T-cell (primary cell): ENCODE data around the gene TBL2. TPM values are rescaled to one million over a fixed set of nuclear protein-coding genes. Genes with fewer than 3 reads are reported as not detected.

Experiments used
- ATAC-seq, 4 experiments: fragments of 200-7000 bp in 3 of 4; fragments of 150-1000 bp in 1 of 4; cut with Tn5 transposase; replicated peaks in 1 of 4; 1 replicate in 3 of 4; 2 replicates in 1 of 4; pipeline ENCODE4 v1.10.0; 2021; ENCODE audit warnings: moderate library complexity in 3 of 4, mild to moderate bottlenecking in 2 of 4, moderate number of reproducible peaks in 1 of 4
- CTCF ChIA-PET, 2 donors: fragments of 300-600 bp; sonication (Branson Sonifier 250); formaldehyde crosslinking; loops; one replicate each; lab custom pipeline; 2022; ENCODE audit warnings: antibody characterized with exemption in 2 of 2; lab: Charles Lee
- POLR2A ChIA-PET, 2 donors: fragments of 300-600 bp; sonication (Branson Sonifier 250); formaldehyde crosslinking; loops; one replicate each; lab custom pipeline; 2022; ENCODE audit warnings: antibody characterized with exemption in 2 of 2; lab: Charles Lee
- DNase-seq, 35 experiments: peaks; one replicate each; pipeline versions ENCODE4 v3.0.0 to v3.0.0-alpha.2; 2013 to 2023
- H3K27ac ChIP-seq: one replicate; pipeline ENCODE4 v1.5.1; 2013; ENCODE audit warnings: low read length
- H3K27me3 ChIP-seq, 2 experiments: replicated peaks in 1 of 2; 1 replicate in 1 of 2; 2 replicates in 1 of 2; pipeline versions ENCODE4 v1.6.1 to v1.7.0; 2013; ENCODE audit warnings: low read length in 1 of 2, mixed read lengths in 1 of 2; ENCODE audit not compliant: control insufficient read depth in 2 of 2, insufficient read depth in 2 of 2; ENCODE audit errors: extremely low read depth in 1 of 2
- H3K36me3 ChIP-seq, 2 donors: 1 replicate in 1 of 2; 2 replicates in 1 of 2; pipeline versions ENCODE4 v1.6.1 to v1.7.0; 2013; ENCODE audit warnings: low read length in 1 of 2; ENCODE audit not compliant: control insufficient read depth in 2 of 2, insufficient read depth in 1 of 2; ENCODE audit errors: extremely low read depth in 1 of 2
- H3K4me1 ChIP-seq, 2 experiments: 1 replicate in 1 of 2; 2 replicates in 1 of 2; pipeline versions ENCODE4 v1.6.1 to v1.7.0; 2013; ENCODE audit warnings: low read length in 2 of 2, mixed read lengths in 1 of 2; ENCODE audit not compliant: insufficient read depth in 2 of 2, control insufficient read depth in 1 of 2; ENCODE audit errors: extremely low read depth in 1 of 2
- H3K4me3 ChIP-seq, 2 donors: 1 replicate in 1 of 2; 2 replicates in 1 of 2; pipeline versions ENCODE4 v1.5.1 to v1.7.0; 2013; ENCODE audit warnings: mild to moderate bottlenecking in 2 of 2, low read length in 1 of 2, moderate library complexity in 1 of 2; ENCODE audit not compliant: control insufficient read depth in 1 of 2; ENCODE audit errors: extremely low read depth in 1 of 2
- H3K9me3 ChIP-seq: 2 replicates; pipeline ENCODE4 v1.7.0; 2013
- H3K27ac Mint-ChIP-seq, 2 donors: one replicate each; pipeline ENCODE4 v1.8.0; 2020 to 2021; ENCODE audit warnings: mild to moderate bottlenecking in 2 of 2, mixed read lengths in 2 of 2
- H3K27me3 Mint-ChIP-seq, 2 donors: one replicate each; pipeline ENCODE4 v1.8.0; 2021 to 2022; ENCODE audit warnings: mixed read lengths in 2 of 2
- H3K36me3 Mint-ChIP-seq: one replicate; pipeline ENCODE4 v1.8.0; 2021; ENCODE audit warnings: mixed read lengths
- H3K4me1 Mint-ChIP-seq, 3 donors: one replicate each; pipeline ENCODE4 v1.8.0; 2020 to 2022; ENCODE audit warnings: mixed read lengths in 3 of 3, mild to moderate bottlenecking in 1 of 3
- H3K4me3 Mint-ChIP-seq, 3 donors: one replicate each; pipeline ENCODE4 v1.8.0; 2020 to 2022; ENCODE audit warnings: mild to moderate bottlenecking in 3 of 3, mixed read lengths in 3 of 3, moderate library complexity in 3 of 3
- H3K9me3 Mint-ChIP-seq, 3 donors: one replicate each; pipeline ENCODE4 v1.8.0; 2020 to 2022; ENCODE audit warnings: mixed read lengths in 3 of 3
- WGBS: methylation state at CpG from one replicate; pipeline ENCODE4 v1.1.5; 2013; ENCODE audit warnings: missing lambda C conversion rate; ENCODE audit not compliant: insufficient coverage; 5-methylcytosine and 5-hydroxymethylcytosine counted together
- total RNA-seq, 35 experiments: library from RNA in 6 of 35; stranded (reverse) in 6 of 35; fragments of 120-200 nt in 1 of 35; gene quantifications; one replicate each; pipeline versions ENCODE4 v1.2.1 to v1.2.4 and lab custom pipeline; 2013 to 2026

The TBL2 gene
- total RNA-seq, 5 donors from 2014 or later (not counting 1 experiment from before 2014, with no cell fraction given): 14.8 to 38.5 (median 31.6) TPM

DNA sequence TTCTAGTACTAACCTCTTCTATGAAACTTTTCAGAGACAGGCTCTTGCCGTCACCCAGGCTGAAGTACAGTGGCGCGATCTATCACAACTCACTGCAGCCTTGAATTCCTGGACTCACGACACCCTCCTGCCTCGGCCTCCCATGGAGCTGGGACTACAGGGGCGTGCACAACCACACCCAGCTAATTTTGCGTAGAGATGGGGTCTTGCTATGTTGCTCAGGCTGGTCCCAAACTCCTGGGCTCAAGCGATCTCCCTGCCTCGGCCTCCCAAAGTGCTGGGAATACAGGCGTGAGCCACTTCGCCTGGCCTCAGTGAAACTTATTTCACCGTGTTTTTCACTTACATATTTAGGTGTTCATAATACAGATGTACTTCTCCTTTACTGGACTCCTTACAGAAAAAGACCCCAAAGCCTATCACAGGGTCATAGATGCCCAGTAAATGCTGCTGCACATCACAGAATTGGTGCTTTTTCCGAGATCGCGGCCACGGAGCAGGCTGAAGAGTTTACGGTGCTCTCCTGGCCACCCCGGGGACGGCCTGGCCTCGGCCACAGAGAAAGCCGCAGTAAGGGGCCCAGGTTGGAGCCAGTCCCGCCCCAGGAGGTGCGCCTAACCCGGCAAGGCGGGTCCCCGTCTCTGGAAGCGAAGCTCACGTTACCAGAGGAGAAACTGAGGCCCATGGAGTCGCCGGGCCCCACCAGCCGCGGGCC lies 595 bp downstream of the TBL2 start:
- H3K36me3 Mint-ChIP-seq: peaks cover 21% of the 10 kb centered on the region
- no peak for DNase-seq
- H3K9me3 Mint-ChIP-seq: no peaks in the 10 kb centered on the region
- H3K36me3 ChIP-seq: peaks cover 7 to 25% of the 10 kb centered on the region in 2 donors
- H3K27ac Mint-ChIP-seq: peak overlapping the region; percentile 58 to 81
- H3K27me3 ChIP-seq: no peaks in the 10 kb centered on the region
- H3K4me1 ChIP-seq: peaks cover 10 to 28% of the 10 kb centered on the region in 2 experiments
- peak overlapping the region; percentile 94 to 99 (median 95) for H3K4me3 Mint-ChIP-seq
- no peaks in the 10 kb centered on the region for H3K9me3 ChIP-seq
- H3K4me1 Mint-ChIP-seq: peaks cover 17 to 31% (median 27%) of the 10 kb centered on the region in 3 donors
- H3K27ac ChIP-seq: peak overlapping the region; percentile 76
- ATAC-seq: peak in 2 of 4 experiments; percentile 1 to 3
- no peaks in the 10 kb centered on the region for H3K27me3 Mint-ChIP-seq
- ChIA-PET CTCF (interaction anchor here (0.6 to 1.7 kb wide), 7 partner anchors 12 to 264 kb away, joined by 4 to 6 read pairs (median 5); partner anchors contain the start of gene METTL27 (in 1 of the 2)), POLR2A (interaction anchor here (0.5 to 1.3 kb wide), 13 partner anchors 10 to 249 kb away, joined by 3 to 17 read pairs (median 5); partner anchors contain the start of genes BAZ1B (in 1 of the 2) and BCL7B (in 1 of the 2))
- H3K4me3 ChIP-seq: peak overlapping the region; percentile 85 to 90
- WGBS: 15% methylated on average over 28 of the region's 32 CpGs

- Histone ChIP-seq H3K9me3 (no peaks in the 10 kb centered on the region), H3K27me3 (no peaks in the 10 kb centered on the region), H3K4me1 (peaks cover 7 to 20% of the 10 kb centered on the region in 2 experiments), H3K27ac (no peak overlapping the region), H3K4me3 (no peak overlapping the region), H3K36me3 (peaks cover 20 to 59% of the 10 kb centered on the region in 2 donors)
- Mint-ChIP-seq H3K9me3 (no peaks in the 10 kb centered on the region), H3K27ac (no peak overlapping the region), H3K27me3 (no peaks in the 10 kb centered on the region), H3K36me3 (peaks cover 38% of the 10 kb centered on the region), H3K4me3 (no peak overlapping the region), H3K4me1 (peaks cover 12 to 26% (median 22%) of the 10 kb centered on the region in 3 donors)
- no peak for DNase-seq
- ChIA-PET POLR2A (no interaction called here), CTCF (no interaction called here)
- no peak for ATAC-seq
- WGBS: 95% methylated on average over 11 of the region's 11 CpGs
Observed at GRCh38 chr7:73573791-73574190, 4.6 kb downstream of the TBL2 start.

DNA sequence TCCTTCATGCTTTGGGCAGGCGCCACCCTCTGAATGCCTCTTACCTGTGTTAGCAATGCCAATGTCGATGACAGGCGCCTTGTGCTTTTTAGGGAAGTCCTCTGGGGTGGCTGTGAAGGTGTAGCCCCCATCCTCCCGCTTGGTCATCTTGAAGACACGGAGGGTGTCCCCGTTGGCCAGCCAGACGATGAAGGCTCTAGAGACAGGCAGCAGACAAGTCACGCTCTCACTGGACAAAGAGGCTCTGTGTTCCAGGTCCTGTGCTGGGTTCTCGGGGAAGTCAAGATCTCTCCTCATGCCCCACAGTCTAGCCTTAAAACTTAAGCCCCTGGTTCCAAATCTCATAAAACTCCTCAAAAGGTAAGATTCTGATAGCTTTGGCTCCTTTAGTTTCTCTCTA lies 5.1 kb downstream of the TBL2 start:
- H3K36me3 ChIP-seq: peaks cover 20 to 59% of the 10 kb centered on the region in 2 donors
- H3K36me3 Mint-ChIP-seq: peaks cover 38% of the 10 kb centered on the region
- CTCF ChIA-PET: no interaction called here
- ATAC-seq (no peak), DNase-seq (no peak)
- peaks cover 7 to 20% of the 10 kb centered on the region in 2 experiments for H3K4me1 ChIP-seq
- H3K27me3 ChIP-seq: no peaks in the 10 kb centered on the region
- H3K9me3 Mint-ChIP-seq: no peaks in the 10 kb centered on the region
- POLR2A ChIA-PET: no interaction called here
- no peak overlapping the region for H3K27ac ChIP-seq
- H3K27ac Mint-ChIP-seq: no peak overlapping the region
- WGBS: 96% methylated on average over 9 of the region's 9 CpGs
- H3K9me3 ChIP-seq: no peaks in the 10 kb centered on the region
- no peak overlapping the region for H3K4me3 Mint-ChIP-seq
- peaks cover 8 to 23% (median 21%) of the 10 kb centered on the region in 3 donors for H3K4me1 Mint-ChIP-seq
- H3K4me3 ChIP-seq: no peak overlapping the region
- no peaks in the 10 kb centered on the region for H3K27me3 Mint-ChIP-seq

- WGBS: 100% methylated on average over 1 of the region's 6 CpGs
- Histone ChIP-seq H3K36me3 (peaks cover 20 to 59% of the 10 kb centered on the region in 2 donors), H3K9me3 (no peaks in the 10 kb centered on the region), H3K27ac (no peak overlapping the region), H3K4me1 (peaks cover 5 to 16% of the 10 kb centered on the region in 2 experiments), H3K4me3 (no peak overlapping the region), H3K27me3 (no peaks in the 10 kb centered on the region)
- ATAC-seq (no peak), DNase-seq (no peak)
- H3K4me3 Mint-ChIP-seq: no peak overlapping the region
- no peaks in the 10 kb centered on the region for H3K27me3 Mint-ChIP-seq
- ChIA-PET POLR2A (interaction anchor here in 1 of 2 donors (0.6 kb wide), 1 partner anchor 216 kb away, joined by 18 read pairs; no protein-coding TSS in a partner anchor), CTCF (no interaction called here)
- H3K27ac Mint-ChIP-seq: no peak overlapping the region
- peaks cover 38% of the 10 kb centered on the region for H3K36me3 Mint-ChIP-seq
- H3K4me1 Mint-ChIP-seq: peaks cover 13 to 25% (median 24%) of the 10 kb centered on the region in 3 donors
- no peaks in the 10 kb centered on the region for H3K9me3 Mint-ChIP-seq
Observed at GRCh38 chr7:73572767-73573186, 5.6 kb downstream of the TBL2 start.

DNA sequence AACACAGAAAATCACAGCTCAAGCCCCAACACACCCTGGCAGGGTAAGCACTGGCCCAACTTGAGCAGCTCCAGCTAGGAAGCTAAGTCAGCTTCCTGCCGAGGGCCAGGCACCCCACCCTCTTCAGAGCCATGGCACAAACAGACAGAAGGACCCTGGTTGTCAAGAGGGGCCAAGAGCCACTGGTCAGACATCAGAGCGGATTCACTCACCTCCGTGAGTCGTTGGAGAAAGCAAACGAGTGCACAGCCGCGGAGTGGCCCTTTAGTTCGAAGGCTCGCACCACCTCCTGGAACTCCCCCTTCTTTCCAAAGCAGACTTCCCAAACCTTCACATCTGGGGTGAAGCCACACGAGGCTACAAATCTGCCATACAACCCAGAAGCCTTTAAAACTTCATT lies 7.4 kb downstream of the TBL2 start:
- Mint-ChIP-seq H3K27me3 (no peaks in the 10 kb centered on the region), H3K4me3 (no peak overlapping the region), H3K27ac (no peak overlapping the region), H3K9me3 (no peaks in the 10 kb centered on the region), H3K4me1 (peaks cover 17 to 27% (median 23%) of the 10 kb centered on the region in 3 donors), H3K36me3 (peaks cover 35% of the 10 kb centered on the region)
- Histone ChIP-seq H3K27me3 (no peaks in the 10 kb centered on the region), H3K9me3 (no peaks in the 10 kb centered on the region), H3K36me3 (peaks cover 20 to 59% of the 10 kb centered on the region in 2 donors), H3K4me3 (no peak overlapping the region), H3K4me1 (peaks cover 0 to 5% of the 10 kb centered on the region in 2 experiments), H3K27ac (no peak overlapping the region)
- 99% methylated on average over 10 of the region's 10 CpGs for WGBS
- ATAC-seq (no peak), DNase-seq (no peak)
- ChIA-PET CTCF (no interaction called here), POLR2A (interaction anchor here in 1 of 2 donors (0.6 kb wide), 1 partner anchor 9 kb away, joined by 3 read pairs; no protein-coding TSS in a partner anchor)

DNA sequence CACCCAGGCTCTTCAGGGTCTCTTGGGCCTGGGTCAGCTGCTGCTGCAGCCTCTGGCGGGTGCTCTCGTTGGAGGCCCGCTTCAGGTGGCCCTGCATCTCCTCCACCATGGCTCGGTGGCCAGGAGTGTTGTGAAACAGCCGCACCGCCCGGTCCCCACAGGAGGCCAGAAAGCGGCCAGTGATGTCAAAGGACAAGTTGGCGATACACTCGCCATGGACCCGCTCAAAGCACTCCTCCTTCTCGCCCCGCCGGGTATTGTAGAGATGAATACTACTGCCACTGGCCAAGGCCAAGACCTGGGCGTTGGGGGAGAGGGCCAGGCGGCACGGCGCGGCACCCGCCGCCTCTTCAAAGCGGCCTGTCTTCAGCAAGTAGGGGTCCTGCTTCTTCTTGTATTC lies 7.9 kb downstream of the TBL2 start:
- ChIA-PET POLR2A (no interaction called here), CTCF (no interaction called here)
- peaks cover 0 to 10% of the 10 kb centered on the region in 2 experiments for H3K4me1 ChIP-seq
- Mint-ChIP-seq H3K27ac (no peak overlapping the region), H3K27me3 (no peaks in the 10 kb centered on the region), H3K4me3 (no peak overlapping the region), H3K9me3 (no peaks in the 10 kb centered on the region), H3K4me1 (peaks cover 21 to 31% (median 28%) of the 10 kb centered on the region in 3 donors), H3K36me3 (peaks cover 35% of the 10 kb centered on the region)
- H3K27me3 ChIP-seq: no peaks in the 10 kb centered on the region
- no peaks in the 10 kb centered on the region for H3K9me3 ChIP-seq
- no peak overlapping the region for H3K4me3 ChIP-seq
- DNase-seq: no peak
- WGBS: 97% methylated on average over 18 of the region's 22 CpGs
- peaks cover 20 to 56% of the 10 kb centered on the region in 2 donors for H3K36me3 ChIP-seq
- ATAC-seq: no peak
- no peak overlapping the region for H3K27ac ChIP-seq
